Measurements from ENCODE around the gene MARCO.
"Not testable (repeated sequence)": the region's sequence is repeated elsewhere in the genome, so short reads cannot be mapped to it uniquely, and the experiment has no call there.

MARCO gene

DNA sequence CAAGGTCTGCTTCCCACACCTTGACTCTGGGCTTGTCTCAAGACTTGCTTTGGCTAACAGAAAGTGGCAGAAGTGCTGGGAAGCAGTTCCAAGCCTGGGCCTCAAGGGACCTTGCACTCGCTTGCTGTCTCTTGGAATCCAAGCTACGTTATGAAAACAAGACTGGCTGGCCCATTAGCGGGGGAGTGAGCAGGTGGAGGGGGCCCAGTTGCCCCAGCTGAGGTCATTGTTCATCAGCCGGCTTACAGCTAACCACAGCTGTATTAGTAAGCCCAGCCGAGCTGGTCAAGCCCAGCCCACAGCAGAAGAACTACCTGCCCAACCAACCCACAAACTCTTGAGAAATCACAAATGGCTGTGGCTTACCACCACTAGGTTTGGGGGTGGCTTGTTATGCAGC, 63.1 kb downstream of the MARCO start:
- DNase-seq (ENCODE audit: low read depth) = no peak

DNA sequence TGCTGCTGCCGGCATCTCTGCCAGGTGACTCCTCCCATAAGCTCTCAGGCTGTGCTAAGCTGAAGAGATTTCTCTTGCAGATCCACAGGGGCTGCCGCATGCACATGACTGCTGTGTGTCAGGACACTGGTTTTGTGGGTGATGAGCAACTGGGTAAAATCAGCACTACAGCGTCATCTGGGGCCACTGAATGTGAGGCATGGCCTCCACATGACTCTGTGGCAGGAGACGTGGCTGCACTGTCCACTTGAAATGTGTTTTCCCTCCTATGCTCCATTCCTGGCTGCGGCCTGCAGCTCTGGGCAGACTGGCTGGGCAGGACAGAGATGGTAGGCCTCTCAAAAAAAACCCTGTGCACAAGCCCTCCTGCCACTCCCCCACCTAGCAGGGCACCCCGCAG, 63.6 kb downstream of the MARCO start:
- DNase-seq (ENCODE audit: low read depth) = no peak

DNA sequence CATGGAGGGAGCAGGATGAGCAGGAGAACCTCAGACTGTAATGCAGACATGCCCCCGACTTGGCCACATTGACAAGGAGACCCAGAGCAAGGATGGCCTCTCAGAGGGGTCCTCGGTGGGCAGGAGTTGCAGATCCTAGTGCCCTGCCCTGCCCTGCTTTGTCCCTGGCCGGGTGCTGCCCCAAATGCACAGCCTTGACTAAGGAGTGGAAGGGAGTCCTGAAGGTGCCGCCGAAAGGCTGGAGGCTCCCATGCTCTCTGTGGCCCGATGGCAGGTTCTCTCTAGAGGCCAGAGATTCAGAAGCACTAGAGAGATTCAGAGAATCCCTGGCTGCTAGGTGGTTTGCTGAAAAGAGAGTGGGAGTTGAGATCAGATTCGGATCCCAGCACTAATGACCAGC, 64.4 kb downstream of the MARCO start:
- no peak for DNase-seq (ENCODE audit: low read depth)

DNA sequence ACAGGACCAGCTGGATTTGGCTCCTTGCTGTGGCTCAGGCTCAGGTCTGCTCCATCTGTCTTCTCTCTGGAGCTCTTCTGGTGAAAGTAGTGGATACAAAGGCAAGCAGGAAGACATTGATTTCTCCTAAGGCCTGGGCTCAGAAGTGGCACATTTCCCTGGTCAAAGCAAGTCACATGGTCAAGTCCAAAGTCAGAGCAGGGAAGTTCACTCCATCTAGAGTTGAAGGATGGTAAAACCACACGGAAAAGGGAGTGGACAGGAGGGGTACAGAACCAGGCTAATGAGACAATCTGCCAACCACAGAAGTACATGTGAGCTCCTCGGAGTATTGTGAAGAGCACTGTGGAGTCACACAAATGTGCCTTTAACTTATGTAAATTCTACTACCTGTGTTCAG, 66.1 kb downstream of the MARCO start:
- no peak for DNase-seq (ENCODE audit: low read depth)

DNA sequence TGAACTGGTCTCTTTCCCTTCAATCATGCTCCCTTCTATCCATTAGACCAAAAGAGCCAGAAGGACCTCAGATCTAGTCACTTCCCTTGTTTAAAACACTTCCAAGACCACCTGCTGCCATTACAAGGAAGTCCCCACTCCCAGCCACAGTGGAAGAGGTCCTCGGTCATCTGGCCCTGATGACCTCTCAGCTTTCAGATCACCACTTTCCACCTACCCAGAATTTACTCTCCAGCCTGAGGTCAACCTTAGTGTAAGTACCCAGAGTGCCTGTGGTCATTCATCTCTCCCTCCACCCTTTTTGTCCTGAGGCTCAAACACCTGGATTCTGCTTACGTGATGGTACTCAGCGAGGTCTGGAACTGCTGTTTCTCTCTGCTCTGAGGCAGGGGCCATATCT, 67.1 kb downstream of the MARCO start:
- no peak for DNase-seq (ENCODE audit: low read depth)

DNA sequence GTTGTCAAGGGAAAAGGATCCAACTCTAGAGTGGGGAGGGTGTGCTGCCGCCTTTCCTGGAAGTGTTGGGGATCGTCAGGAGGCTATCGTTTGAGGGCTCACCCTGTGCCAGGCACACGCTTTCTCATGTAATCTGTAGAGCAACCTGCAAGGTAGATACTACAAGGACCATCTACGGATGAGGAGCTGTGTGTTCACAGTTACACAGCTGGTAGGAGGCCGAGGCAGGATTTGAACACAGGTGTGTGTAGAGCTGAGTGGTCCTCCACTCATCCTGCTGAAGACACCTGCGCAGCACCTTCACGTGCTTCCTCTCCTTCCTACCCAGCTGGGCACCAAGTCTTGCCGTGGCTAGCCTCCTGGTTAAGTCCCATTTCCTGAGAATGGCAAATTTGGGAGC, 68.3 kb downstream of the MARCO start:
- no peak for DNase-seq (ENCODE audit: low read depth)

DNA sequence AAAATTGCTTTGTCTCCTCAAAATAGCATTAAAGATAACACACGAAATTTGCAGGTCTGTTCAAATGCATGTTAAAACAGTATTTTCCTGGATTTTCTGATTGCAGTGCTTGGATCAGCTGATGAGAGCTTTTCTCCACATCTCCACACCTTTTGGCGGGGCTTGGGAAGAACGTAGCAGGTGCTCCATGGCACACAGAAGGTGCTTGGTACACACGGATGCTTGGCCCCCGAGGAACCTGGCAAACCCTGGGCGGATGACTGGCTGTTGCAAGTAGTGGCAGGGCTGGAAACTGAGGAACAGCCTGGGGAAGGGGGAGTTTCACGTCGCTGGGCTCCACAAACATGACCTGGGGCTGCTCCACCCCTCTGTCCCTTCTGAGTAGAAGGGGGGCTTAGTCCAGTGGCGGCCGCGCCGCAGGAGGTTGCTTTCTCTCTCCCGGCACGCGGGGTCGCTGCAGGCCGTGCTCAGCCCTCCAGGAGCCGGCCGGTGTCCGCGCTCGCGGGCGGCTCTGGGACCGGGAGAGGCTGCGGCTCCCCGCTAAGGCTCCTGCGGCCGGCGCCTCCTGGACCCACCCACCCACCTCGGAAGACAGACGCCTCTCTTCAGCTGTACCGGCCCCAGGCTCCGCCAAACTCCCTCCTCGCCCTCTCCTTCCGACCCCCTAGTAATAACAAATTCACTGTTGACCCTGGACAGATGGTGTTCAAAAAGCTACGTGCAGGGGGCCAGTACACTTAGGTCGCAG, 69.3 kb downstream of the MARCO start:
- DNase-seq (ENCODE audit: low read depth) = no peak

DNA sequence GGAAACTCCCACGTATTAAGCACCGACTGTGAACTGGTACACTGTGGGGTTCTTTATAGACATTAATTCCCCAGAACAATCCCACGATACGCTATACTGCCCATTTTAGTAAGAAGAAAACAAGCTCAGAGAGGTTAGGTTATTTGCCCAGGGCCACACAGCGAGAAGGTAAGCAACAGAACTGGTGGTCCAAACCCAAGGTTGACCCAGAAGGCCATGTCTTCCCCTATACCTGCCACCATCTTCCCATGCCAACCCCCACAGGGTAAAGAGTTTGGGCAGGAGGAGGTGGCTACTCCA, 69.9 kb downstream of the MARCO start:
- no peak for DNase-seq (ENCODE audit: low read depth)

DNA sequence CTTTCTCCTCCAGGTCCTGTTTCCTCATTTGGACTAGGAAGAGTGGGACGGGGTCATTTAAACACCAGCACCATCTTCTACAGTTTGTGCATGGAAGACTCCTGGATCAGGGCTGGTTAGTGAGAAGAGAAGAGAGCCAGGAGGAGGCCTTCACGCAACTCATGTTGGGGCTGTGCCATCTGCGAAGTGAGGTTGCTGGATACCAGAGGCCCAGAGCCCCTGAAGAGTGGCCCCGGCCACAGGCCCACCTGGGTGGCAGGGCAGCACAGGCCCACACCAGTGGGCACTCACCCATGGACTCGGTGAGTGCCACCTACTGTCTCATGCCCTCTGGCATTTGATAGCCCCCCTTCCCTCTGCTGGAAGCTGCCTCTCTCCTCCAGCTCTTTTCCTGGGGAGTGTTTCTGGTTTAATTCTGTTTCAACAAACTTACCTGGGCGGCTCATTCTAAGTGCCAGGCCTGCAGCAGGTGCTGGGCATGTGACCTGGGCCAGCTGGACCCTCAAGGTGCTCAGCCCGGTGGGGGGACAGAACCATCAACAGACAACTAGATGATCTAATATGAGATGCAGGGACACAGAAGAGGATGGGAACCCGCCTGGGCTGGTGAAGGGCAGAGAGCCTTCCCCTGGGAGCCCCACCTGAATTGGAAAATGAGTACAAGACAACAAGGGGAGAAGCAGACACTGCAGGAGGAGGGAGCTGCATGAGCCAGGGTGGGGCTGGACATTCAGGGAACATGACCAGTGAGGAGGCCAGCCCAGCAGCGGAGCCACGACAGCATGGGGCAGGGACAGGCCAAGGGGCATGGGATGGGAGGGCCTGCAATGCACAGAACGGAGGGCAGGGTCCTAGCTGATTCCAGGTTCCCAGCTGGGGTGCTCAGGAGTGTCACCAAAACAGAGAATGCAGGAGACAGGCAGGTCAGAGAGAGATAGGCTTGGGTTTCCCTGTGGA, 70.6 kb downstream of the MARCO start:
- DNase-seq (ENCODE audit: low read depth) = no peak

DNA sequence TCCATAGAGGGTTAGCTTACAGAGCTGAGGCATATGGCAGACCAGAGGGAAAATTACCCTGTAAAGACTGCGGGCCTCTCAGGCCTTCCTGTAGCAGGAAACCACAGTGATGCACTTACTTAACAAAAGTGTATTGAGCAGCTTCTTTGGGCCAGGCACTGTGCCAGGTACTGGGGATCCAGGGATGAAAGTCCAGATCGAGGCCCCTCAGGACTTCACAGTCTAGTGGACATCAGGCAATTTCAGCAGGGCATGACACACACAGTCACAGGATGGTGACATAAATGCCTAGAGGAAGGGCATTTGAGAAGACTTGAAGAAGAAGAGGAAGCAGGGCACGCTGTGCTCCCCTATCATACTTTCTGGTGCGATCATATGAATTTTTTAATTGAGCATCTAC, 71.7 kb downstream of the MARCO start:
- DNase-seq (ENCODE audit: low read depth) = no peak

DNA sequence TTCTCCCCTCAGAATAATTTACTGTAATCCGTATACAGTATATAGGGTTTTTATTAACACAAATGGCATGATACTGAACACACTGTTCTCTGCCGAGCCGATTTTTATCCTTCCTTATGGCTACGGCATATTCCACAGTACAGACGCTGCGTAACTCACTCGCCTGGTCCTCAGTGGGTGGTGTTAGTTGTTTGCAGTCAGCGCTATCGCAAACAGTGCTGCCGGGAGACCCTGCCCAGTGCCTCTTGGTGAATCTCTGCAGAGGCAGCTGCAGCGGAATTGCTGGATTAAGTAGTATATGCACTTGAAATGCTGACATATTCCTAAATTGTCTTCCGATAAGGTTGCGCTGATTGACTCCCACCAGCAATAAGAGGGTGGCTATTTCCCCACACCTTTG, 73.9 kb downstream of the MARCO start:
- DNase-seq (ENCODE audit: low read depth) = no peak

DNA sequence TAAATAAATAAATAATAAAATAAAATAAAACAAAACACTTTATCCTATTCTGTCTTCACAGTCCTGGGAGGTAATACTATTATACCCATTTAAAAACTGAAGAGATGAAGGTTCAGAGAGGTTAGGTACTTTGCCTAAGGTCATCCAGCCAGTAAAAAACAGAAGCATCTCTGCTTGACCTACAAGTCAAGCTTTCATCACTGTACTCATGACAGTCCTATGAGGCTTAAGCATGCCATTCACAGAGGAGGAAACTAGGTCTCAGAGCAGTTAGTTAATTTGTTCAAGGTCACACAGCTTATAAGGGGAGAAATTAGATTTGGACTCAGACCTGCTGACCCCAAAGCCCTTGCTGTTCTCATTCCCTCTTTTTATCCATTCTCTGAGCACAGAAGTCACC, 77.5 kb downstream of the MARCO start:
- DNase-seq (ENCODE audit: low read depth) = no peak

DNA sequence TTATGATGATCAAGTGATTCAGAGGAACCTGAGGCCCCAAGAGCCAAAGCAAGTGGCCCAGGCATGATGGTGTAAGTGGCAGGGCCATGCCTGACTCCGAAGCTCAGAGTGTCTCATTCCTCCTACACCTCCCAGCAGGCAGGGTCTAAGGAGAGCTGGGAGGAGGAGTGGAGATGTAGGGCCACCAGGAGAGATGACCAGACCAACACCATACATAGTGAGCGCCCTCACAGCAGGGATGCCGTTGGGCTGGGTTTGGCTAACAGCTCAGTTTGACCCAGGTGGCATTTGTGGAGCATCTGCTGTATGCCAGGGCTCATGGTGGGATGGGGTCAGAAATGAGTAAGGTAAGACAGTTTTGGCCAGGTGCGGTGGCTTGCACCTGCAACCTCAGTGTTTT, 80.7 kb downstream of the MARCO start:
- no peak for DNase-seq (ENCODE audit: low read depth)

DNA sequence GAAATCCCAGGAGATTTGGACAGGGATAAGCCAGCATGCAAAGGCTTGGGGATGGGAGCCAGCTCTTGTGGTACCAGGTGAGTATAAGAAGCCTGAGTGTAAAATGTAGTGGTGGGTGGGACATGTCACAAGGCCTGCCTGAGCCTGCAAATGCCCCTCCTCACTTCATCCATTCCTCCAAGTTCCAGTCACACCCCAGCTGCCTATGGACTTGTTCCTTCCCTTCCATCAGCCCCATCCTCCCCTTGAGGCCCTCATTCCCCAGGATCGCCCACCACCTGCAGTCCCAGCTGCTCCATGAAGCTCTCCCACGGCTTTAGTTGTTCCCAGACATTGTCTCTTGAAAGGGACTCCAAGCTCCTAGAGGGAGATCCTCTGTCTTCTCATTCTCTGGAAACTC, 81.5 kb downstream of the MARCO start:
- DNase-seq (ENCODE audit: low read depth) = no peak

DNA sequence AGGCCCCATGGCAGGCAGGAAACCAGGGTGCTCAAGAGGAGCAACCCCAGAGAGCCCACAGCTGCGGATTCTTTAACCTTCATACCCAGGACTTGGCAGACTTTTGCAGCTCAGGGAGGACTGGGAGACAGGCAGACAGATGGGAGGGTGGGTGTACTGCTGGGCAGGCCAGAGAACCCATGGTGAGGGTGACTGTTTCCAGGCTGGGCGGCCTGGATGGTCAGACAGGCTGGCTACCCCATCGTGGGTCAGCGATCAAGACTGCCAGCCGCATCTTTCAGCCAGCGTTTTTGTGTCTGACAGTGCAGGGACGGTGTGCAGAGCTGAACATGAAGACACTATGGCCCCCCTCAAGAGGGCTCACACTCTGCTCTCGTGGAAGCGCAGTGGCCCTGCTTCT, 82.2 kb downstream of the MARCO start:
- DNase-seq (ENCODE audit: low read depth) = no peak

DNA sequence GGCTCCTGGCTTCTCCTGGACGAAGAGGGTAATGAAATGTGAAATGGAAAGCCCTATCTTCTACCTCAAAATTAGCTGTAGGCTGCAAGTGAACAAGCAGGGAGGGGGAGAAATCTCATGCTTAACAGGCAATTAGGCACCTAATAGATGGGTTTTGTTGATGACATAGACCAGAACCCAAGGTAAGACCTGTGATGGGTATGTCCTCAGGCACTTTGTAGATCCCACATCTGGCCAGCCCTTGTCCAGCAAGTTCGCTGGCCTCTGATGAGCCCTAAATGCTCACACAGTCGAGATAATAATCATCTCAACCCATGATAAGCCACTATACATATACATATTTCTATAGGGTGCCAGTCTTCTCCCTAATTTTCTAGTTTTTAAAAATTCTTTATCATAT, 82.6 kb downstream of the MARCO start:
- no peak for DNase-seq (ENCODE audit: low read depth)

DNA sequence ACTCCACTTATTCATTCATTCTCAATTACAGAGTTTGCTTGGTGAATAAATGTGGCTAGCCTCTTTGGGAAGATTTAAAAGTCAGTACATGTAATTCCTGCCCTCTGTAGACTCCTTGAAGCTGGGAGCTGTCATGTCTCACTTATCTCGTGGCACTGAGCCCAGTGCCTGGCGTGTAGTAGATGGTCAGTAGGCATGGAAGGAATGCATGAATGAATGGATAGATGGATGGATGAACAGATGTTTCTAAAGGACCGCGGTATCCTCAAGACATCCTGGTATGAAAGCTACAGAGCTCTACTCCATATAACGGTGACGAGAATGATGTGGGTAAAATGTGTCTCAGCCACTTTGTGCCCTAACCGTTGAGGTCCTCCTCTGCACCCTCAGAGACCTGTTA, 83.0 kb downstream of the MARCO start:
- no peak for DNase-seq (ENCODE audit: low read depth)

DNA sequence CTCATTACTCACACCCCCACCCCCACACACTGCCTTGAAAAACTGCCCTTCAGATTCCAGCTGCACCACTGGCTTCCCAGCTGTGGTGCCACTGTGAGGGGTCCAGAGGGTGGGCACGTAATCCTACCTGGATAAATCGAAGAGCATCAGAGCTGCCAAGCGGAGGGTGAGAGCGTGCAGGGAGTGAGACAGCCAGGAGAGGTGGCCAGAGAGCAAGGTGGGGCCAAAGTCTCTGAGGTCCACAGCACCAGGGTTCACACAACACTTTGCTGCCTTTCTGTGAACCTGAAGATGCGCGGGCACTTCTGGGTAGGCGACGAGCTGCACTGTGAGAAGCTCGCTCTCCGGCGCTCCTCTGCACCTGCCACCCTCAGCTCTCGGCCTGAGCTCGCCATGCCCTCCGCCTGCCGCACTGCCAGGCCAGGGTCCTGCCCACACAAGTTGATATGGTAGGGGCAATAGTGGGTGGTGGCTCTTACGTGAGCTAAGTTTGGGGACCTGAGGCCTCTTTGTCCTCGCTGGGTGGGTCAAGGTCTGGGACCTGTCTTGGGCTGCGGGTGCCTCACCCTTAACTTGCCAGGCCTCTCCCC, 83.9 kb downstream of the MARCO start:
- DNase-seq (ENCODE audit: low read depth) = no peak

DNA sequence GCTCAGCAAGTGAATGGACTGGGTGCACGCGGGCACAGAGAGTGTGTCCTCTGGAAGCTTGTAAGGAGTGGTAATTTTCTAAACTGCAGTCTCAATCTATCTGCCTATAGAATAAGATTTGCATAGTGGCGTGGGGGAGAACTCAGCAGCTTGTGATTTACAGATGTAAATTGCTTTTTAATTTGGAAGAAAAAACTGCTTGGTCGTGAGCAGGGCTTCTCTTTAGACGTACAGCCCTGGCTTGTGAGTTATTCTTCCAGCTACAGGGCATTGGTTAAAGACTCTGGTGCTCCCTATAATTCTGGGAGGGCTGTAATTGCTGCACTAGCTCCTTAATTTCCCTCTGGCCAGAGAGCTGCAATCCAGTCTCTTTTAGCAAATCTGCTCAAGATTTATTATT, 84.9 kb downstream of the MARCO start:
- DNase-seq (ENCODE audit: low read depth) = no peak

DNA sequence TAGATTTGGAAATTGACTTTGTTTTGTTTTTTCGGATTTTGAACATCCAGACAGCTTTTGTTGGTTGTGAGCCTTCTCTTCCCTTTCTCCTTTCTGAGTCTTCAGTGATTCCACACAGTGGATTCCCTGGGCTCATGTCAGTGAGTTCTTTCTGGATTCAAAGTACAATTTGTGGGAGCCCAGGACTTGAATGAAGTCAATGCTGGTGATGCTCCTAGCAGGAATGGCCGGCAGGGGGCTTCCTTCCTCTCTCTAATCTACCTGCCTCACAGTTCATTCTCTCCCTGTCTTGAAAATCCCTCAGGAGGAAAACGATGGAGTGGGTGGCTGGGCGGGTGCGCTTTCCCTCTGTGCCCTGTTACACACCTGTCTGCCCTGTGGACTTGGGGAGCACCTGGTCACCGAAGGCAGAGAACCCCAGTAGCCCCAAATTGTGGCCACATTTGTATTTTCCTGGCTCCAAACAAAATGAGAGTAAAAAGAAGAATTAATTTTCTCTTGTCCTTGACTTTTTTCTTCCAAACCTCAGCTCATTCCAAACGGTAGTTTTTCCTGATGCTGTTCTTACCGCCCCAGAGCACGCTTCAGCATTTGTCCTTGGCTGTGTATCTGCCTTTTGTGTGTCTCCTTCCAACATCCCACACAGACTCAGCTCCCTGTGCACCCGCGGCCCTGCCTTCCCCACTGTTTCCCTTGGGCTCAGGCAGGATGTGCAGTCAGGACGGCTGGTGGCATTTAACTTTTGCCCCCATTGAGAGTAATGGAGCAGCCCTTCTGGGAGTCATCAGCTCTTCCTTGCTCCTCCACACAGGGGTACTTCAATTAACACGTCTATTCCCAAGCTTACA, 86.6 kb downstream of the MARCO start:
- DNase-seq (ENCODE audit: low read depth) = no peak

DNA sequence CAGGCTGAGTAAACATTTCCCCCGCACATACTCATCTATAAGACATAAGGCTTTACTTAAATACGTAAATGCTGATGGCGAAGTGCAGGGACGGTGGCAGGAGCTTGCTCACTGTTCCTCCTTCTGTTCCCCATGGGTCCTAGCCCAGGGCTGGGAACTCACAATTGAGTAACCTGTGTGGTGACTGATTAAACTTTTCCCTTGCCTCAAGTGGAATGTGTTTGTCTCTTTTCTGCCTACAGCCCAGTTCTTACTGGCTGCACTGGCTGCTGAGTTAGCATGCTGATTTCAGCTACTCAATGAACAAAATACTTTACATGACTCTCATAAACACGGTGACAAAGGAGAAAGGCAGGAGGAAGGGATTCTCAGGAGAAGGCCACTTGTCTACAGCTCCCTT, 87.3 kb downstream of the MARCO start:
- DNase-seq (ENCODE audit: low read depth) = no peak

DNA sequence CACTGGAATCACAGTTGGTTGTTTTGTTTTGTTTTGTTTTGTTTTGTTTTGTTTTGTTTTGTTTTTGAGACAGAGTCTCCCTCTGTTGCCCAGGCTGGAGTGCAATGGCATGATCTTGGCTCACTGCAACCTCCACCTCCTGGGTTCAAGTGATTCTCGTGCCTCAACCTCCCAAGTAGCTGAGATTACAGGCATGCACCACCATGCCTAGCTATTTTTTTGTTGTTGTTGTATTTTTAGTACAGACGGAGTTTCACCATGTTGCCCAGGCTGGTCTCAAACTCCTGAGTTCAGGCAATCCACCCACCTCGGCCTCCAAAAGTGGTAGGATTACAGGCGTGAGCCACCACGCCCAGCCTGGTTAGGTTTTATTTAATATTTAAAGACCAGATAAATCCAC, 95.9 kb downstream of the MARCO start:
- DNase-seq (ENCODE audit: low read depth) = not testable (repeated sequence)

All from activated T-helper 1 cell treated with Interleukin-2 at 50 U/mL for 16 hours (primary cell).